Lung (tissue), 12 donors: ENCODE measurements around the gene MYO16. TPM values are rescaled to one million over a fixed set of nuclear protein-coding genes. Genes with fewer than 3 reads are reported as not detected.

Experiments
- ATAC-seq: fragments of 200-7000 bp; cut with Tn5 transposase; one replicate; pipeline ENCODE4 v1.9.1; 2020; ENCODE audit warnings: moderate number of reproducible peaks; ENCODE audit not compliant: insufficient read depth, low FRiP score
- DNase-seq, 3 donors: peaks; one replicate each; pipeline ENCODE4 v3.0.0-alpha.2; 2013 to 2017
- H3K27ac ChIP-seq, 2 donors: one replicate each; pipeline ENCODE4 v1.5.1; 2013; ENCODE audit warnings: mild to moderate bottlenecking in 2 of 2, moderate library complexity in 2 of 2, control low read depth in 1 of 2, inconsistent platforms in 1 of 2, low read depth in 1 of 2, low read length in 1 of 2
- H3K27me3 ChIP-seq, 3 donors: one replicate each; pipeline ENCODE4 v1.5.1; 2013; ENCODE audit warnings: low read length in 2 of 3; ENCODE audit not compliant: control insufficient read depth in 3 of 3, insufficient read depth in 3 of 3
- H3K36me3 ChIP-seq, 4 donors: one replicate each; pipeline ENCODE4 v1.5.1; 2013; ENCODE audit warnings: low read length in 4 of 4, mild to moderate bottlenecking in 1 of 4, moderate library complexity in 1 of 4; ENCODE audit not compliant: control insufficient read depth in 4 of 4, insufficient read depth in 4 of 4
- H3K4me1 ChIP-seq, 5 donors: one replicate each; pipeline ENCODE4 v1.5.1; 2013; ENCODE audit warnings: low read length in 5 of 5, mild to moderate bottlenecking in 2 of 5, moderate library complexity in 1 of 5; ENCODE audit not compliant: control insufficient read depth in 5 of 5, insufficient read depth in 5 of 5
- H3K4me3 ChIP-seq: one replicate; pipeline ENCODE4 v1.5.1; 2013; ENCODE audit warnings: mild to moderate bottlenecking, control low read depth, moderate library complexity
- H3K9ac ChIP-seq, 2 donors: one replicate each; pipeline ENCODE4 v1.5.1; 2013; ENCODE audit warnings: low read length in 2 of 2, control low read depth in 1 of 2; ENCODE audit not compliant: insufficient read depth in 1 of 2
- H3K9me3 ChIP-seq, 4 donors: one replicate each; pipeline ENCODE4 v1.5.1; 2013; ENCODE audit warnings: low read length in 3 of 4, mild to moderate bottlenecking in 1 of 4, moderate library complexity in 1 of 4; ENCODE audit not compliant: control insufficient read depth in 4 of 4, insufficient read depth in 3 of 4
- WGBS, 2 donors: extraction: QIAGEN DNeasy Blood & Tissue Kit; methylation state at CpG; one replicate each; pipeline ENCODE4 v1.1.7; 2013; 5-methylcytosine and 5-hydroxymethylcytosine counted together
- polyA plus RNA-seq, 2 donors: library from polyadenylated mRNA; stranded (reverse); fragments of 200-250 nt; gene quantifications; one replicate each; pipeline ENCODE4 v1.2.1, GENCODE V29; 2013
- total RNA-seq, 2 donors: library from RNA; depleted of rRNA in 1 of 2; stranded (reverse); fragments of >200 nt in 1 of 2; gene quantifications; one replicate each; pipeline ENCODE4 v1.2.1, GENCODE V29; 2014 to 2021
- TF ChIP-seq, protein P1 (sequence below): IDR thresholded peaks from 2 replicates; pipeline ENCODE4 v1.5.1; 2012; ENCODE audit warnings: mild to moderate bottlenecking; ENCODE audit errors: control extremely low read depth, extremely low read depth
- donor health status: control.
- donor health status: control.
- donor health status: Bipolar disorder and iron deficiency.
- donor health status: healthy.
- donor health status: DM: yes; HTN: yes; CAD: no.

The MYO16 gene
- total and polyA plus RNA-seq, 4 donors, result 0.12 to 13.8 (median 0.88) TPM

DNA sequence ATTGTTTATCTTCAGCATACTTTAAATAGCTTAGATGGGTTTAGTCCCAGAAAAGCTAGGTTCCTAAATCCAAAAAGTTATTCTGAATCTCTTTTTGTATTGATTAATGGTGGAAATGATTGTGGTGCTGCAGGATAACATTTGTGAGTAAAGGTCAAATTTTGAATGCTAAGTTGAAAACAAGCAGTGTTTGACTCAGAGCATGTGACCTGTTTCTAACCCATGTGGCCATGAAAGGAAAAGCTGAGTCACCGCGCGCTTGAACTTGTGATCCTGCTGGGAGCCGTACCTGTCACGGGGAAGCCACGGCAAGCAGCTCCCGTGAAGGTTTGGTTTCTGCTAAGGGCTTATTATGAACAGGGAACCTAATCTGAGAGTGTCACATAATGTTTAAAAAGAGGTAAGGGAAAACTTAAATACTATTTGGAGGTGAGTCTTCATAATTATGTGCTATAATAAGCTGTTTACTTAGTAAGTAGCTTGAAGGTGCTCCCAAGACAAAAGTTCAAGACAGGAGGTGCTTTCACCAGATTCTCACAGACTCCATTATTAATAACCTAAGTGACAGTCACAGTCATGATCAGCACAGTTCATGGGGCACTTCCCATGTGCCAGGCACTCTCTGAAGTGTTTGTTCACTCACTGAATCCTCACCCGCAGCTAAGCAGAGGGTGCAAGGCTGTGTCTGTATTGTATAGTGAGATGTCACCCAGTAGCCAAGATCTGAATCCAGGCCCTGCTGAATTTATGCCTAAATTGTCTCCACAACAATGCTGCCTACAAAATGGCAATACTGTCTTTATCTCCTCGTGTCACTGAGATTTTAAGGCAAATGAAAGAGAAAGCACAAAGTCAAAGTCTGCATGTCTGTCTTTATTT, 286.5 kb downstream of the MYO16 start:
- H3K27me3 ChIP-seq, result no peaks in the 10 kb centered on the region
- 20 to 22% methylated on average over 9 of the region's 9 CpGs for WGBS, 2 donors
- no peak overlapping the region for H3K4me3 ChIP-seq
- peaks cover 0 to 19% (median 7%) of the 10 kb centered on the region in 5 donors for H3K4me1 ChIP-seq
- DNase-seq (peak; percentile 38 to 65 (median 55)), ATAC-seq (peak; percentile 67)
- H3K9me3 ChIP-seq, result no peaks in the 10 kb centered on the region
- no peaks in the 10 kb centered on the region for H3K36me3 ChIP-seq
- H3K27ac ChIP-seq, result peak overlapping the region in 1 of 2 donors; percentile 85
- H3K9ac ChIP-seq, result no peak overlapping the region
- TF ChIP-seq, protein P1, sequence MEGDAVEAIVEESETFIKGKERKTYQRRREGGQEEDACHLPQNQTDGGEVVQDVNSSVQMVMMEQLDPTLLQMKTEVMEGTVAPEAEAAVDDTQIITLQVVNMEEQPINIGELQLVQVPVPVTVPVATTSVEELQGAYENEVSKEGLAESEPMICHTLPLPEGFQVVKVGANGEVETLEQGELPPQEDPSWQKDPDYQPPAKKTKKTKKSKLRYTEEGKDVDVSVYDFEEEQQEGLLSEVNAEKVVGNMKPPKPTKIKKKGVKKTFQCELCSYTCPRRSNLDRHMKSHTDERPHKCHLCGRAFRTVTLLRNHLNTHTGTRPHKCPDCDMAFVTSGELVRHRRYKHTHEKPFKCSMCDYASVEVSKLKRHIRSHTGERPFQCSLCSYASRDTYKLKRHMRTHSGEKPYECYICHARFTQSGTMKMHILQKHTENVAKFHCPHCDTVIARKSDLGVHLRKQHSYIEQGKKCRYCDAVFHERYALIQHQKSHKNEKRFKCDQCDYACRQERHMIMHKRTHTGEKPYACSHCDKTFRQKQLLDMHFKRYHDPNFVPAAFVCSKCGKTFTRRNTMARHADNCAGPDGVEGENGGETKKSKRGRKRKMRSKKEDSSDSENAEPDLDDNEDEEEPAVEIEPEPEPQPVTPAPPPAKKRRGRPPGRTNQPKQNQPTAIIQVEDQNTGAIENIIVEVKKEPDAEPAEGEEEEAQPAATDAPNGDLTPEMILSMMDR, result no peak

DNA sequence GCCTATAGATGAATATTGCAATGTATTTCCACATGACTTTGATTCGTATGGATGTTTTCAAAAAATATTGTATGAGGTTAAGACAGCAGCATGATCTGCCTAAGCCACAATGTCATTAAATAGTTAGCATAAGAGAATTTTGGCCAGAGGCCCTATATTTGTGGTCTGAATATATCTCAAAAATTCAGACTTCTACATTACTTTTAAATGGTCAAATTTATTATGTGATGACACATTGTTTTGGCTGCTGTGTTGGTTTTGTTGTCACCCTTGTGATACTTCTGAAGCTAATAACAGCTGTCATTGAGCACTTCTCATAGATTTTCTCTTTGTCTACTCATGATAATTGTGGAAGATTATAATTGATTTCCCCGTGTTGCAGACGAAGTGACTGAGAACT, 288.2 kb downstream of the MYO16 start:
- Histone ChIP-seq H3K9ac (no peak overlapping the region), H3K27me3 (no peaks in the 10 kb centered on the region)
- 76 to 84% methylated on average over 3 of the region's 3 CpGs for WGBS, 2 donors

DNA sequence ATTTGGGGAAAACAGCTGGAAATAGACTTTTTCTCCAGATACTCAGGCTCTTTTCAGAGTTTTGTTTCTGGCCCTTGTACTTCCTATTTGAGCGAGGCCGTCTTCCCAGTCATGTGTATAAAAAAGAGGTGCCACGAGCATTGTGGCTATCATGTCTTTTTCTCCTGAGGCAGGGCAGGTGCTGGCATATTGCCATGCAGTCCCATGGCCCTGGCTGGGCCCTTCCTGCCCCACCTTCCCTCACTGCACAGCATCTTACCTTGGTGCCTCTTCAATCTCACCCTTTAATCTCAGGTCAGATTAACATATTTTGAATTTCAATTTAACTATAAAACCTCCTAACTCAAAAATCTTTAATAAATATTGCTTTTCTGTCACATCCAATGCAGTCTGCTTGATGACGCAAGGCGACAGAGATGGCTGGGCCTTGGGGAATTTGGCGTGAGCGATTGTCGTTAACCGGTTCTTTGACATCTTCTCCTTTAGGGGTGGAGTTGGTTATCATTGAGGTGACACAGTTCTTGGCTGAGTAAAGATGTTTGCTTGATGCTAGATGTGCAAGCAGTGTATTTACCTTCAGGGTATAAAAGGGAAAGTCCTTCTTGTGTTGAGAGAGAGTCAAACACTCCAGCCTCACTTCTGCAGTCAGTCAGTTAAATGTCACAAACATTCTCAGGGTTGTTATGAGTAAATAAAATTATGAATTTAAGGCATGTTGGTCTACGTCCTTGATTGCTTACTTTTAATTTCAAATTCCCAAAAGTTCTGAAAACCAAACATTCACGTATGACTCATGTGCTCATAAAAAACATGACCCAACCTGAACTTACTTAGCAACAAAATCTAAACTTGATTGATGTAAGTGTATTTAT, 289.9 kb downstream of the MYO16 start:
- TF ChIP-seq, protein P1, result no peak
- Histone ChIP-seq H3K9me3 (no peaks in the 10 kb centered on the region), H3K4me3 (no peak overlapping the region), H3K27me3 (no peaks in the 10 kb centered on the region), H3K9ac (no peak overlapping the region), H3K4me1 (peaks cover 0 to 19% (median 7%) of the 10 kb centered on the region in 5 donors), H3K27ac (no peak overlapping the region), H3K36me3 (no peaks in the 10 kb centered on the region)
- peak in 1 of 3 donors; percentile 22 for DNase-seq
- WGBS, 2 donors, result 70 to 87% methylated on average over 11 of the region's 11 CpGs
- peak; percentile 68 for ATAC-seq

More for the DNA sequence above, 288.2 kb downstream of the MYO16 start:
- ATAC-seq, result no peak
- DNase-seq, result peak in 2 of 3 donors; percentile 56 to 73
- H3K4me1 ChIP-seq, result peaks cover 0 to 19% (median 7%) of the 10 kb centered on the region in 5 donors
- no peak overlapping the region for H3K27ac ChIP-seq
- no peak overlapping the region for H3K4me3 ChIP-seq
- TF ChIP-seq, protein P1, result no peak
- no peaks in the 10 kb centered on the region for H3K9me3 ChIP-seq
- no peaks in the 10 kb centered on the region for H3K36me3 ChIP-seq
